Bladder microvascular endothelial cell (primary cell): Measurements from ENCODE around the gene OR1J2. TPM values are rescaled to one million over a fixed set of nuclear protein-coding genes. Genes with fewer than 3 reads are reported as not detected.

Experiments
- total RNA-seq: library from RNA; depleted of rRNA; stranded (reverse); fragments of >200 nt; gene quantifications from 2 replicates; pipeline ENCODE4 v1.2.3, GENCODE V29; 2014

OR1J2 gene
- 0.13 TPM in 1 of 2 replicates, not detected in the other for total RNA-seq

GRCh38 chr9:122510502-122510901, at the start of gene OR1J2:
TSS of gene OR1J2 (plus strand) at chr9:122510802. CDS start at chr9:122510802, 0 bp downstream.

GRCh38 chr9:122477826-122478225, 32.8 kb upstream of the OR1J2 start, which contains the start of gene OR1J1:
TSS of gene OR1J1 (minus strand) at chr9:122477926. CDS start at chr9:122477926, 0 bp downstream.

GRCh38 chr9:122518841-122519240, 8.2 kb downstream of the OR1J2 start, which contains the start of gene OR1J4:
TSS of gene OR1J4 (plus strand) at chr9:122519141. CDS start at chr9:122519141, 0 bp downstream.

GRCh38 chr9:122527193-122527592, 16.6 kb downstream of the OR1J2 start, which contains the start of gene OR1N1:
TSS of gene OR1N1 (minus strand) at chr9:122527293. CDS start at chr9:122527293, 0 bp downstream.

GRCh38 chr9:122552812-122553211, 42.2 kb downstream of the OR1J2 start, which contains the start of gene OR1N2:
TSS of gene OR1N2 (plus strand) at chr9:122553112. CDS start at chr9:122553212, 100 bp downstream.

Other genes starting within 250 kb of the OR1J2 start
- 6.5 and 9.4 TPM in 2 replicates for gene RBM18, start 246.0 kb upstream of the OR1J2 start, total RNA-seq
- gene MRRF, start 245.9 kb upstream of the OR1J2 start, total RNA-seq = 33.2 and 37.7 TPM in 2 replicates
- gene PTGS1, start 139.8 kb upstream of the OR1J2 start, total RNA-seq = 0.97 and 5.9 TPM in 2 replicates
- not detected in 2 replicates for gene OR1J1, start 32.9 kb upstream of the OR1J2 start, total RNA-seq
- gene OR1J4, start 8.3 kb downstream of the OR1J2 start, total RNA-seq = 0.25 TPM in 1 of 2 replicates, not detected in the other
- not detected in 2 replicates for gene OR1N1, start 16.5 kb downstream of the OR1J2 start, total RNA-seq
- gene OR1N2, start 42.3 kb downstream of the OR1J2 start, total RNA-seq = not detected in 2 replicates
- 0.06 TPM in 1 of 2 replicates, not detected in the other for gene OR1L8, start 72.6 kb downstream of the OR1J2 start, total RNA-seq
- not detected in 2 replicates for gene OR1Q1, start 103.9 kb downstream of the OR1J2 start, total RNA-seq
- 0.13 TPM in 1 of 2 replicates, not detected in the other for gene OR1B1, start 146.8 kb downstream of the OR1J2 start, total RNA-seq
- gene OR1L1, start 150.9 kb downstream of the OR1J2 start, total RNA-seq = not detected in 2 replicates
- gene OR1L3, start 164.3 kb downstream of the OR1J2 start, total RNA-seq = not detected in 2 replicates
- gene OR1L4, start 213.2 kb downstream of the OR1J2 start, total RNA-seq = not detected in 2 replicates
- not detected in 2 replicates for gene OR1L6, start 231.5 kb downstream of the OR1J2 start, total RNA-seq